ENCODE data around the gene IGF2BP2. TPM values are rescaled to one million over a fixed set of nuclear protein-coding genes. Genes with fewer than 3 reads are reported as not detected.
"Not testable (repeated sequence)": the region's sequence is repeated elsewhere in the genome, so short reads cannot be mapped to it uniquely, and the experiment has no call there.

Gene IGF2BP2
- total RNA-seq, 2 donors from 2014 or later: 143 to 162 TPM

- H3K36me3 Mint-ChIP-seq (ENCODE audit: low read depth): peaks cover 63% of the 10 kb centered on the region
- H3K4me3 Mint-ChIP-seq: no peak overlapping the region
These were observed 179.1 kb downstream of the IGF2BP2 start for GRCh38 chr3:185645596-185646381.

GRCh38 chr3:185645191-185645590 is 179.7 kb downstream of the IGF2BP2 start:
- not testable (repeated sequence) for H3K9me3 ChIP-seq (ENCODE audit: control insufficient read depth, low read length); H3K4me3 Mint-ChIP-seq; H3K4me1 ChIP-seq (ENCODE audit: control insufficient read depth, insufficient read depth, low read length); H3K9me3 Mint-ChIP-seq; H3K27me3 ChIP-seq (ENCODE audit: control insufficient read depth, insufficient read depth, low read length, poor library complexity, severe bottlenecking); H3K9ac ChIP-seq (ENCODE audit: extremely low read depth, low read length, poor library complexity, severe bottlenecking); H3K27me3 Mint-ChIP-seq (ENCODE audit: insufficient read depth); H3K27ac ChIP-seq (ENCODE audit: low read depth, low read length); H3K4me3 ChIP-seq (ENCODE audit: low read length); DNase-seq
- H3K4me1 Mint-ChIP-seq: peaks cover 16% of the 10 kb centered on the region
- peaks cover 61% of the 10 kb centered on the region for H3K36me3 ChIP-seq (ENCODE audit: control insufficient read depth, insufficient read depth, low read length)
- H3K27ac Mint-ChIP-seq: peak overlapping the region; percentile 72
- peaks cover 59% of the 10 kb centered on the region for H3K36me3 Mint-ChIP-seq (ENCODE audit: low read depth)
- 89 to 90% methylated on average over 9 to 17 of the region's 17 CpGs for WGBS, 2 experiments (ENCODE audit: insufficient coverage in 1 of 2, insufficient read length in 1 of 2)

More at GRCh38 chr3:185645596-185646381, 179.1 kb downstream of the IGF2BP2 start:
- Histone ChIP-seq H3K9ac (ENCODE audit: extremely low read depth, low read length, poor library complexity, severe bottlenecking) (no peak overlapping the region), H3K4me3 (ENCODE audit: low read length) (no peak overlapping the region), H3K9me3 (ENCODE audit: control insufficient read depth, low read length) (no peaks in the 10 kb centered on the region), H3K27ac (ENCODE audit: low read depth, low read length) (peak overlapping the region; percentile 61), H3K27me3 (ENCODE audit: control insufficient read depth, insufficient read depth, low read length, poor library complexity, severe bottlenecking) (no peaks in the 10 kb centered on the region), H3K36me3 (ENCODE audit: control insufficient read depth, insufficient read depth, low read length) (peaks cover 66% of the 10 kb centered on the region), H3K4me1 (ENCODE audit: control insufficient read depth, insufficient read depth, low read length) (peaks cover 8% of the 10 kb centered on the region)
- peak; percentile 79 for DNase-seq
- Mint-ChIP-seq H3K27ac (peak overlapping the region; percentile 79), H3K9me3 (no peaks in the 10 kb centered on the region), H3K4me1 (peaks cover 16% of the 10 kb centered on the region), H3K27me3 (ENCODE audit: insufficient read depth) (no peaks in the 10 kb centered on the region)
- WGBS, 2 experiments (ENCODE audit: insufficient coverage in 1 of 2, insufficient read length in 1 of 2): 89 to 97% methylated on average over 4 to 16 of the region's 16 CpGs
- TF ChIP-seq, protein P1, sequence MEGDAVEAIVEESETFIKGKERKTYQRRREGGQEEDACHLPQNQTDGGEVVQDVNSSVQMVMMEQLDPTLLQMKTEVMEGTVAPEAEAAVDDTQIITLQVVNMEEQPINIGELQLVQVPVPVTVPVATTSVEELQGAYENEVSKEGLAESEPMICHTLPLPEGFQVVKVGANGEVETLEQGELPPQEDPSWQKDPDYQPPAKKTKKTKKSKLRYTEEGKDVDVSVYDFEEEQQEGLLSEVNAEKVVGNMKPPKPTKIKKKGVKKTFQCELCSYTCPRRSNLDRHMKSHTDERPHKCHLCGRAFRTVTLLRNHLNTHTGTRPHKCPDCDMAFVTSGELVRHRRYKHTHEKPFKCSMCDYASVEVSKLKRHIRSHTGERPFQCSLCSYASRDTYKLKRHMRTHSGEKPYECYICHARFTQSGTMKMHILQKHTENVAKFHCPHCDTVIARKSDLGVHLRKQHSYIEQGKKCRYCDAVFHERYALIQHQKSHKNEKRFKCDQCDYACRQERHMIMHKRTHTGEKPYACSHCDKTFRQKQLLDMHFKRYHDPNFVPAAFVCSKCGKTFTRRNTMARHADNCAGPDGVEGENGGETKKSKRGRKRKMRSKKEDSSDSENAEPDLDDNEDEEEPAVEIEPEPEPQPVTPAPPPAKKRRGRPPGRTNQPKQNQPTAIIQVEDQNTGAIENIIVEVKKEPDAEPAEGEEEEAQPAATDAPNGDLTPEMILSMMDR (conservative IDR thresholded peaks at IDR 0.05): no peak

DNA sequence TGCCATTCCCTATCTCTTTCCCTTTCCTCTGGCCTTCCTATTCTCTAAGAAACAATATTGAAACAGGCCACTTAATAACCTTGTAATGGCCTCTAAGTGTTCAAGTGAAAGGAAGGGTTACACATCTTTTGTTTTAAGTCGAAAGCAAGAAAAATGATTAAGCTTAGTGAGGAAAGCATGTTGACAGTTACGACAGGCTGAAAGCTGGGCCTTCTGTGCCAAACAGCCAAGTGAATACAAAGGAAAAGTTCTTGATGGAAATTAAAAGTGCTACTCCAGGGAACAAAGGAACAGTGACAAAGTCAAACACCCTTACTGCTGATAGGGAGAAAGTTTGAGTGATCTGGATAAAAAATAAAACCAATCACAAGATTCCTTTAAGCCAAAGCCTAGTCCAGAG is 184.5 kb downstream of the IGF2BP2 start:
- Histone ChIP-seq H3K4me1 (ENCODE audit: control insufficient read depth, insufficient read depth, low read length) (no peaks in the 10 kb centered on the region), H3K27me3 (ENCODE audit: control insufficient read depth, insufficient read depth, low read length, poor library complexity, severe bottlenecking) (no peaks in the 10 kb centered on the region), H3K4me3 (ENCODE audit: low read length) (no peak overlapping the region), H3K27ac (ENCODE audit: low read depth, low read length) (peak overlapping the region; percentile 50), H3K36me3 (ENCODE audit: control insufficient read depth, insufficient read depth, low read length) (peaks cover 19% of the 10 kb centered on the region), H3K9ac (ENCODE audit: extremely low read depth, low read length, poor library complexity, severe bottlenecking) (no peak overlapping the region), H3K9me3 (ENCODE audit: control insufficient read depth, low read length) (no peaks in the 10 kb centered on the region)
- WGBS, 2 experiments (ENCODE audit: insufficient coverage in 1 of 2, insufficient read length in 1 of 2): 86 to 94% methylated on average over 2 of the region's 2 CpGs
- Mint-ChIP-seq H3K27me3 (ENCODE audit: insufficient read depth) (no peaks in the 10 kb centered on the region), H3K27ac (no peak overlapping the region), H3K36me3 (ENCODE audit: low read depth) (peaks cover 19% of the 10 kb centered on the region), H3K9me3 (no peaks in the 10 kb centered on the region), H3K4me1 (no peaks in the 10 kb centered on the region), H3K4me3 (no peak overlapping the region)
- TF ChIP-seq, protein P1 (conservative IDR thresholded peaks at IDR 0.05): no peak
- DNase-seq: no peak

Measured in endodermal cell (in vitro differentiated cells).